NCI-H1092 (cell line): ENCODE results near the gene BABAM2.

Source experiments
- DNase-seq: peaks from one replicate; lab custom pipeline; 2025; lab: John Stamatoyannopoulos, UW

The BABAM2 gene

GRCh38 chr2:28030600-28030999 lies 140.1 kb downstream of the BABAM2 start:
- no peak for DNase-seq

- DNase-seq = no peak
Observed at GRCh38 chr2:28032816-28033215, 142.3 kb downstream of the BABAM2 start.

DNA sequence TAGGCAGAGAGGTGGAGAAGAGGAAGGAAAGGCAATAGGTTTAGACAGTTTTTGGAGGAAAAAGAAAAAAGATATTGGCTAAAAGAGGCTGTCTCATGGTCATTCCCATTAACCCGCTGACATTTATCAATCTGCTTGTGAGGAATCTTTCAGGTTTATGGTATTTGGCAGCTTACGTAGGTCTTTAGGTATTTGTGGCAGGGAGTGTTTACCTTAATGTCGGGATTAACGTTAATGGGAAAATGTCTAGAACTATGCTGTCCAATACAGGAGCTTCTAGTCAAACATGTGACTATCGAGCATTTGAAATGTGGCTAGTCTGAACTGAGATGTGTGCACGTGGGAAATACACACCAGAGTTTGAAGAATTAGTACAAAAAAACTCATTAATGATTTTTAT lies 144.2 kb downstream of the BABAM2 start:
- DNase-seq = no peak

GRCh38 chr2:28035163-28035690 lies 144.7 kb downstream of the BABAM2 start:
- DNase-seq = no peak

DNA sequence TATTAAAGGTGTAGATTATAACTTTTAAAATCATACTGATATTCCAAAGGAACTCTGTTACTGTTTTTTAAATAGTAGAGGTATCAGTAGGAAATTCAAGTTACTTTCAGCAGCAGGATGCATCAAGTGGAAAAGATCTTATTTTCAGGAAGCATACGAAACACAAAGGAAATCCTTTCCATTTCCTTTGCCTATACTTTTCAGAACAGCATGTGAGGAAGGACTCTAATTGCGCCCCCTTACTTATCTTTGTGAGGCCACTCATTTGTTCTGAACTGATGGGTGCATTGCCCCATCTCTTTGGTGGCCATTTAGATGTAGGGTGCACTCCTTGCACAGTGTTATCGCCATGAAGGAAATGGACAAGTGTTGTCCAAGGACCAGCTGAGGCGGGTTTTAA lies 145.3 kb downstream of the BABAM2 start:
- DNase-seq = no peak

GRCh38 chr2:28036307-28036706 lies 145.8 kb downstream of the BABAM2 start:
- DNase-seq = no peak

DNA sequence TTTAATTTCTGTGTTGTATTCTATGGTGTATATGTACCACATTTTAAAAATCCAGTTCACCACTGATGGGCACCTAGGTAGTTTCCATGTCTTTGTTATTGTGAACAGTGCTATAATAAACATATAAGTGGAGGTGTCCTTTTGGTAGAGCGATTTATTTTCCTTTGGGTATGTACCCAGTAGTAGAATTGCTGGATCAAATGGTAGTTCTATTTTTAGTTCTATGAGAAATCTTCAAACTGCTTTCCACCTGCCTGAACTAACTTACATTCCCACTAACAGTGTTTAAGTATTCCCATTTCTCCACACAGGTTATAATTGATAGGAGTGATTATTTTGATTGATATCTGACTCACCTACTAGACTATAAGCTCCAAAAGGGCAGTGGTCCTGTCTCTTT lies 148.2 kb downstream of the BABAM2 start:
- DNase-seq = no peak

DNA sequence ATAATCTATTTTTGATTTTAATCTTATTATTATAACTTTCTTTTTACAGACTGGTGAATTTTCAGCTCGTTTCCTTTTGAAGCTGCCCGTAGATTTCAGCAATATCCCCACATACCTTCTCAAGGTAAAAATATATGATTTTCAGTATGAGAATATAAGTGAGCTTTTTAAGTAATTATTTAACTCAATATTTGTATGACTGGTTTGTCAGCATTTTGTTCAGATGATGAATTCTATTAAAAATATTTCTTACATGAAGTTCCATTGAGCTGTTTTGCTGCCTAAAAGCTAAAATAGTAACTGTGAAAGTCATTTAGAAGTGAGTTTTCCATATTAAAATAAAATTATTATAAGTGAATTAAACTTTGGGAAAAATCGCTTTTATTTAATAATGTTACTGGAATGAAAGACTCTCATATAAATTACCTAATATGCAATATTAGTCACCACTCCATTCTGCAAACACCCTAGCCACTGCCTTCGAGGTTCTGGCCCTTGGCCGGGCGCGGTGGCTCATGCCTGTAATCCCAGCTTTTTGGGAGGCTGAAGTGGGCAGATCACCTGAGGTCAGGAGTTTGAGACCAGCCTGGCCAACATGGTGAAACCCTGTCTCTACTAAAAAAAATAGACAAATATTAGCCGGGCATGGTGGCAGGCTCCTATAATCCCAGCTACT lies 155.3 kb downstream of the BABAM2 start:
- no peak for DNase-seq

DNA sequence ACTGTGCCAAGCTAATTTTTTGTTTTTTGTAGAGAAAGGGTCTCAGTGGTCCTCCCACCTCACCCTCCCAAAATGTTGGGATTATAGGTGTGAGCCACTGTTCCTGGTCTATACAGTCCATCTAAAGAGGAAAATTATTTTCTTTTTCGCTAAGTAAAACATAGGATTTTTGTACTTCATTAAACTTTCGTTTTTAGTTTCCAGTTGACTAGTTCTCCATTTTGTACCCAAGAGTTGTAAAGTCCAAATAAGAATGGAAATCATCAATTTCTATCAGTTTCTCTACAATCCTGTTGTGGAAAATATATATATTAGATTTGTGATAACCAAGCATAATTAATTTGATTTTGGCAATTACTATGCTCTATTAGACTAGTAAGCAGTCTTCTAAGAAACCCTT lies 156.4 kb downstream of the BABAM2 start:
- DNase-seq = no peak

DNA sequence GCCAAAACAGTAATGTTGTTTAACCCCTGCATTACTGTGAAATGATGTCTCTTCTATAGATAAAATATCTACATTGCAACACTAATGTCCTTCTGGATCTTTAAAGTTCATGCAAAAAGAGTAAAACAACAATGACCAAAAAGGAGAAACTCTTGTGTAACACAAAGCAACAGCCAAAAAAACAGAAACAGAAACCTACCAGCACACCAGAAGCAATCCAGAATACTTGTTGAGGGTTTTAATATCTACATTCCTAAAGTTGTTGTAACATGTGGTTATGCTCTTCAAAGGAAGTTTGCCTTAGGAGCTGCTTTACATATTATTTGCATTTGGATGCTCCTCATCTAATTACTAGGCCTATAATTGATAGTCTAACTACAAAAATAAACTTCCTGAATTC lies 157.2 kb downstream of the BABAM2 start:
- no peak for DNase-seq

DNA sequence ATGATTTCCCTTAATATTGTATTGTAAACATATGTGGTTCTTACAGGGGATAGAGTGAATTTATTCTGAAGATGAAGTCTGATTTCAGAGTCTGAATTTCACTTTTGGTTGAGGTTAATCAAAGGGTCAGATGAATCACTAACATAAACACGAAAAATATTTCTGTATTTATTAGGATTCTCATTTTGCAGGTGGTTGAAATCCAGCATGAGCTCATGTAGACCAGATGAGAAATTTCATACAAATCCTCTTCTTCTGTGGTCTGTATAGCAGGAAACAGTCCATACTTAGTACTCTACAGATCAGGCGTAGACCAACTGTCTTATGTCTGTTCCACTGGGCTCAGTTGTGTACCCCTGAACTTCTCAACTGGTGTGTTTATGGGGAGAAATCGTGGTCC lies 157.8 kb downstream of the BABAM2 start:
- no peak for DNase-seq

- DNase-seq = no peak
Observed at GRCh38 chr2:28049416-28049815, 158.9 kb downstream of the BABAM2 start.

DNA sequence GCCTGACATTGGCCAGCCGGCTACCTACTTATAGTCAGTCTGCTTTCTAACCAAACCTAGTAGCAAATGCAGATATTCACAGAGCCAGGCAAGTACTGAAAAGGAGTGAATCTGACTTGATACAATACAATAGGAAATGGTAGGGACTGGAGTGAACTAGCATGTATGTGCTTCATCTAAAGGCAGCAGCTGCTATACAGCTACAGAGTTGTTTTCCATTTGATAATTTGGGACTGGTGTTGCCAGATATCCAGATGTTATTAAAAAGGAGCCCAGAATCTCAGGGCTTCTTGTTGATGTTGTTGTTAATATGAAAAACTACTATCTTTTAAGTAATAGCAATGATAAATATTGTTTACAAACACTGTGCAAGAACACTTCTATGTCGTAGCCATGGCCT lies 159.4 kb downstream of the BABAM2 start:
- no peak for DNase-seq

DNA sequence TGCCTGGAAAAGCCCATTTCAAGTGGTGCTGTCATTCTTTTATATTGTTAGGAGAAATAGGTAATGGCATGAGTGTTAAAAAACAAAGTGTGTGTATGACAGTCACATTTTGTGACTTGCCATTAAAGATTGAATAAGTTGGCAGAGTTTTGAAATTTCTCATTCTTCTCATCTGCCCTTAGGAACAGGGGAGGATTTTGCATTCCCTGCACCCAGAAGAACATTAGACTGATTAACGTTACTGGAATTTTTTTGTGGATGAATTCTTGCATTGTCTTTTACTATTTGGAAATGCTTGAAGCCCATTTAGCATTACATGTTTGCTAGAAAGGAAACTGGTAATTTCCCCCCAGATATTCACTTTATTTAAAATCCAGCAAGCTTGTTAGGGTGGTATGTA lies 162.2 kb downstream of the BABAM2 start:
- no peak for DNase-seq

DNA sequence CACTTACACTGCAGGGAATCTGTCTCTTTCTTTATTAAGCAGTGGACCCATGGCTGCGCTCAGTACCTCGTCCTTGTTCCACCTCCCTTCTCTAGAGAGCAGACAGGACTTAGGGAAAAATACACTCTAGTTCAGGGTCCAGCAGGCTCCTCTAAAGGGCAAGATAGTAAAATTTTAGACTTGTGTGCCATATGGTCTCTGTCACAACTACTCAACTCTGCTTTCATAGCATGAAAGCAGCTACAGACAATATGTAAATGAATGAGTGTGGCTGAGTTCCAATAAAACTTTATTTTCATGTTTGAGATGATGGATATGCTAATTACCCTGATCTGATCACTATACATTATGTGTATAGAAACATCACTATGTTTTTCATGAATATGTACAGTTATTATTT lies 163.1 kb downstream of the BABAM2 start:
- no peak for DNase-seq

- DNase-seq = no peak
Observed at GRCh38 chr2:28054916-28055315, 164.4 kb downstream of the BABAM2 start.

DNA sequence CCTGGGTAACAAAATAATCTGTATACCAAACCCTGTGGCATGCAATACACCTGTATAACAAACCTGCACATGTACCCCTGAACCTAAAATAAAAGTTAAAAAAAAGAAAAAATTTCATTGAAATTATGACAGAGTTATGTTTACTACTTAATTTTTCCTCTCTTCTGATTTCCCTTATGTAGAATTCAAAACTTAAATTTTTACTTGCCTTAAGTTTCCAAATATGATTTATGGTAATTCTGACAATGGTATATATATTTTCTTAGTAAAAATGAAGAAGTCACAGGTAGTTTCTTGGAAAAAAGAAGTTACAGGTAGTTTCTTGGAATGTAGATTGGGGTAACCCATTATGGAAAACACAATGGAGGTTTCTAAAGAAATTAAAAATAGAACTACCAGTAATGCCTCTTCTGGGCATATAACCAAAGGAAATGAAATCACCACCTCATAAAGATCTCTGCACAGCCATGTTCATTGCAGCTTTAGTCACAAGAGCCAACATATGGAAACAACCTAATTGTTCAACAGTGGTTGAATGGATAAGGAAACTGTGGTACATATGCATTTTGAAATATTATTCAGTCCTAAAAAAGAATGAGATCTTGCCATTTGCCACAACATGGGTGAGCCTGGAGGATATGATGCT lies 164.9 kb downstream of the BABAM2 start:
- no peak for DNase-seq

DNA sequence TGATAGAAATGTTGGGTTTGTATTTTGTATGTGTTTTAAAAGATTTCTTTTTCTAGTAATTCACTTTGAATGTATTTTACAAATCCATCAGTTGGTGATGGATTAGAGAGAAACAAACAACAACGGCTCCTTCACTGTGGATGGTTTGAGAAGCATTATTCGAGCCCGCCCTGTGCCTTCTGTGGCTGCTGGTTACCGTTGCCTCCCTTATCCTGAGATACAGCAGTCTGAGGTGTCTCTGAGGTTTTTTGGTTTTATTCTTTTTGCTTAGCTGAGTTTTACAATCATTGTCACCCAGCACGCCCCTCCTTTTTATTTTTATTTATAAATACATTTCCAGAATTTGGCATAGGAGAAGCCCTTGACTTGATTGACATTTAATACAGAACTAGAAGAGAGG lies 168.3 kb downstream of the BABAM2 start:
- no peak for DNase-seq

- DNase-seq = no peak
Observed at GRCh38 chr2:28062867-28063266, 172.3 kb downstream of the BABAM2 start.

- DNase-seq = no peak
Observed at GRCh38 chr2:28063492-28063962, 173.0 kb downstream of the BABAM2 start.

DNA sequence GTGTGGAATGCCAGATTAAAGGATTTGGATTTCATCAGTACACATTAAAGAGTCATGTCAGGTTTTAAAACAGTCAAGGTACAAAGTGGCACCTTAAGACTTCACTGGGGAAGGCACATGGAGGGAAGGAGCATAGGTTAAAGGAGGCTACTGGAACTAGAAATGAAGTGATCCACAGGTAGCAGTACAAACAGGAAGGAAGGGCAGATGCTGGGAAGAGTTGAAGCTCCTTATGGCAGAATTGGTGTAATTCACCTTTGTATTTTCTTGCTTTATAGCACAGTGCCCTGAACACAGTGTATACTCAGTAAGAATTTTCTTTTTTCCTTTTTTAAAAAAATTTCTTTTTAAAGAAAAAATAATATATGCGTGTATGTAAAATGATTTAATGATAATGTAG lies 177.1 kb downstream of the BABAM2 start:
- no peak for DNase-seq

DNA sequence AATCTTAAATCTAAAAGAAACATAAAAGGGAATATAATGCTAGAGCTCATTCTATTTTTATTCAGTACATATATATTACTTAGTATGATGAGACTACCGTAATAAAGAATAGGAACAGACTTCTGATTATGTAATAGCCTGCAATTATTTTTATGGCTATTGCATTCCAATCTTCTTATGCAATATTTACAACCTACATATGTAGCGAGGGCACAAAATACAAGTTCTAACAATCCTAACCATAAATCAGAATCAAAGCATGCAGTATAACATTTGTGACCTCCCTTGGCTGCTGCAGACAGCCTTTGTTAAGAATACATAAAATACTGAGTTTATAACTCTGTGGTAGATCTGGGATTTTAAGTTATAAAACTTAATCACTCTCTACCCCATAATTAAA lies 177.6 kb downstream of the BABAM2 start:
- DNase-seq = no peak

GRCh38 chr2:28068527-28068926 lies 178.0 kb downstream of the BABAM2 start:
- DNase-seq = no peak

DNA sequence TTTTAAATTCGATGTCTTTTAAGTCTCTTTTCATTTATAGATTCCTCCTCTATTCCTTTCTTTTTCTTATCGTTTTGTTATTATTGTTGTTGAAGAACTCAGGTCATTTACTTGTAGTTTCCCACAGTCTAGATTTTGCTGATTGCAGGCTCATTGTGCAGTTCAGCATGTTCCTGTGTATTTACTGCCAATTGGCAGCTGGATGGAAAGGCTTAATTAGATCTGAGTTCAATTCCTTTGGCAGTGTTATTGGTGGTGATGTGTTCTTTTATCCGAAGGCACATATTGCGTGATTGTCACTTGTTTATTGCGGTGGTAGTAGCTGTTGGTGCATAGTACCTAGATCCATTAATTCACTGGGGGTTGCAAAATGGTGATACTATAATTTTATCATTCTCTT lies 180.7 kb downstream of the BABAM2 start:
- DNase-seq = no peak
